Activated CD8-positive, alpha-beta memory T cell treated with anti-CD3 and anti-CD28 coated beads, Interleukin-2, amount 50 U/mL, for 24 hours (primary cell): ENCODE measurements around the gene PLEKHM3.

Experiments
- DNase-seq: peaks from one replicate; pipeline ENCODE4 v3.0.0-alpha.2; 2020; ENCODE audit errors: extremely low read depth

The PLEKHM3 gene, protein sequence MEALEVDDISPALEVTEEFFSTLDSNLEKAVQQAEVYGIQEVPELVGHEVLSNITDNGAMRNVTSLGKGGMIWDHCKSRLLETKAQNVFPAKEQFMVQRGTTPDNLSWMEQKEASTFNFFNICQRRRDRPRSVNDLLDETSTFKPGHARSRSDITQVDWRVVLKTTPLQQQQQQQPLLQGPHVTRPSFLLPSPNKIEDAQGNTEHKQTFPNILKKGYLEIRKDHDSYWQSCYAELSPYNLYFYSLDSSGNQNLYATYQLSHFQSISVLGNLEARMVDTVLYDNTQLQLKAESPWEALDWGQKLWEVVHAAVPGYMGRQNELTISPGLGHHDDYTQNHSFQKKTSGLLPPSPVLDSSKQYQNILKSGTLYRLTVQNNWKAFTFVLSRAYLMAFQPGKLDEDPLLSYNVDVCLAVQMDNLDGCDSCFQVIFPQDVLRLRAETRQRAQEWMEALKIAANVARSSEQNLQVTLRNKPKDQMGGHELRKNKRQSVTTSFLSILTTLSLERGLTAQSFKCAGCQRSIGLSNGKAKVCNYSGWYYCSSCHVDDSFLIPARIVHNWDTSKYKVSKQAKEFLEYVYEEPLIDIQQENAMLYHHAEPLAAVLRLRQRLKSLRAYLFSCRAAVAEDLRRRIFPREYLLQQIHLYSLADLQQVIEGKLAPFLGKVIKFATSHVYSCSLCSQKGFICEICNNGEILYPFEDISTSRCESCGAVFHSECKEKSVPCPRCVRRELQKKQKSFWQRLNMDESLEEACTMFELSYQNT

GRCh38 chr2:208025037-208025813, at the start of gene PLEKHM3:
Gene PLEKHM3, minus strand, starts transcription at chr2:208025527. Its CDS starts 23,888 bp downstream, at chr2:208001639.
- DNase-seq, result peak; percentile 56

- DNase-seq, result no peak
Observed at GRCh38 chr2:208074610-208075356, 49.5 kb upstream of the PLEKHM3 start.

GRCh38 chr2:208072250-208072892, 47.0 kb upstream of the PLEKHM3 start:
- no peak for DNase-seq

DNA sequence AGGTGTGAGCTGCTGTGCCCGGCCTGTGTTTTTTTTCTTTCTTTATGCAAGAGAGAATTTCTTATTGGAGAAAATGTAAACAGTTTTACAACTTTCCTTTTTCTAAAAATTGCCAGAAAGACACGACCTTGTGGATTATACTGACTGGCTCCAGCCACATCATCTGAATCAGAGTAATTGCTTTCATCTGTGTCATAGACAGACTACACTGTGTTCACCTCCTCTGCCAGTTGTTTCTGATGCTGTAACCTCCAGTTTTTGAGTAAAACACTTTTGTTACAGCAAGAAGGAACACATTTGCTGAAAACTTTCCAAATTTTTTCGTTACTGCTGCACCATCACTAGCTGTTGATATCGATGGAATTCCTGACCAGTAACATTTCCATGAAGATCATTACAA, 43.9 kb upstream of the PLEKHM3 start:
- DNase-seq, result no peak

DNA sequence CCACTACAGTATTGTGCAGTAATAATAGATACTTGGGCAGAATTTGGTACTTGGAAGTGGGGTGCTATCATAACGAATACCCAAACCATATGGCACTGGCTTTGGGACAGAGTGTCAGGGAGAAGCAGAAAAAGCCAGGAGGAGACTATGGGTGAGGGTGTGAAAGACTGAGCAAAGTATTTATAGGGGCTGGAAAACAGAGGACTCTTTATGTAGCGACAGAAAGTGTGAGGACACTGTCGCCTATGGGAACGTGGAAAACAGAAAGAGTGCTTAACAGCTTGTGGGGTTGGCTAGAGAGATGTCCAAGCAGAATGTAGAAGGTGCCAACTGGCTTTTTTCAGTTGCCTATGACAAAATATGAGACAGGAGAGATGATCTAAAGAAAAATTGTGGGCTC, 40.7 kb upstream of the PLEKHM3 start:
- DNase-seq, result no peak

- DNase-seq, result no peak
Observed at GRCh38 chr2:208065476-208065875, 40.1 kb upstream of the PLEKHM3 start.

DNA sequence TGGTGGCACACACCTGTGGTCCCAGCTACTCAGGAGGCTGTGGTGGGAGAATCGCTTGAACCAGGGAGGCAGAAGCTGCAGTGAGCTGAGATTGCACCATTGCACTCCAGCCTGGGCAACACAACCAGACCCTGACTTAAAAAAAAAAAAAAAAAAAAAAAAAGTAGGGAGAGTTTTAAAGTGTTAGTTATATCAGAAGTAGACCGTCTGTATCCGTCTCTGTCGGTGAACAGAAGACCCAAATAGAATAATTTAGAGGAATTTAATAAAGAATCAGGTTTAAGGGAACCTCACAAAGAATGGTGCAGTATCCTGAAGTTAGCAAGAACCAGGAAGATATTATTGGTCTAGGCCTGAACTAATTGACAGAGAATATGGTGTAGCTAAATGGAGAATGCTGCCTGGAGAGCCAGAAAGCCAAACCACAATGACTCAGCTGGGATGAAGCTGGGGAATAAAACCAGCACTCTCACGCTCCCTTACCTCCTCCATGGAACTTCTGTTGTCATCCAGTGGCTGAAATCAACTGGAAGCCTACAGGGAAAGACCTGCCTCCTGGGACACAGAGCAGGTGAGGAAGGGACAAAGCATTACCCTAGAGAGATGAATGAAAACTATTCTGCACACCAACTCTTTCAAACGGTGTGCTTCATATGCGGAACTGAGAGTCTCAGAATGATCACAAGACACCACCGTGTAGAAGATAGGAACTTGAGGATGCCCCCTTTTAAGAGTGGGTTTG, 39.1 kb upstream of the PLEKHM3 start:
- DNase-seq, result no peak

GRCh38 chr2:208062961-208063360, 37.6 kb upstream of the PLEKHM3 start:
- no peak for DNase-seq

DNA sequence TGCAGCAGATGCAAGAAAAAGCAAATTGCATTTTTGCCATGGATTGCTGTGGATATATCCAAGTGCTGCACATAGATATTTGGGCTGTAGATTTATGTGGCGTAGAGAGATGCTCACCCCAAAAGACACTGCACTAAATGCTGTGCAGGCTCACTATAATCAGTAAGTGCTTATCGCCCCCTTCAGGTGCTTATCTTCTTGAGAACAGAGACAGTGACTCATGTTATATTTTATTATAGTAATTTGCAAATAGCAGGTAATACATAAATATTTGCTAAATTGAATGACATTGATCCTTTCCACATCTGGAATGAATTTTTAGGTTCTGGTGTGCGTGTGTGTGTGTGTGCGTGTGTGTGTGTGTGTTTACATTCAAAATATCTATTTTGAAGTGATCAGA, 36.8 kb upstream of the PLEKHM3 start:
- DNase-seq, result no peak

- DNase-seq, result no peak
Observed at GRCh38 chr2:208057108-208057507, 31.8 kb upstream of the PLEKHM3 start.

DNA sequence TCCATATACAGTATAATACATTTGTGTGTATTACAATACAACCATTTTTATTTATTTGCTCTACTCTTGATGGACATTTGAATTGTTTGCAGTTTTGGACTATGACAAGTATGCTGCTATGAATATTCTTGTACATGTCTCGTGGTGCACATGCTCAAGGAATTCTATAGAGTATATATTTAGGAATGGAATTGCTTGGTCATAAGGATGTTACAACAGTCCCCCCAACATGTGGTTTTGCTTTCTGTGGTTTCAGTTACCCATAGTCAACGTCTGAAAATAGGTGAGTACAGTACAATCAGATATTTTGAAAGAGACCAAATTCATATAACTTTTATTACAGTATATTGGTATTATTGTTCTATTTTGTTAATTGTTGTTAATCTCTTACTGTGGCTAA, 24.1 kb upstream of the PLEKHM3 start:
- DNase-seq, result no peak

DNA sequence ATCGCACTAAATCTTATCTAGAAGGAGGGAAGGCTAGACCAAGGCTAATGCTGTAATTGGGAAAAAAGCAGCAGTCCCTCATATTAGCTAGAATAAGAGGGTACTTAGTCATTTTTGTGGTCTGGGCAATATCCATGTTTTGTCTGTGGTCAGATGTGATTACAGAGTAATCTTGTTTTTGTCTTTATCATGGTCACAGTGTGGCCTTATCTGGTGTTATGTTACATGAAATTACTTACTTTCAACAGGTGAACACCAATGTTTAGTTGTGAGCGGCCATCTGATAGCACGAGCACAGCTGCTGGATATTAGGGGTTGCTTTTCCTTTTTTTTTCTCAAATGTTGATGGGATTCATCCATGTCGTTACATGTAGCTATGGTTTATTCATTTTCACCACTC, 23.7 kb upstream of the PLEKHM3 start:
- no peak for DNase-seq

- no peak for DNase-seq
Observed at GRCh38 chr2:208047840-208048239, 22.5 kb upstream of the PLEKHM3 start.

GRCh38 chr2:208046686-208047085, 21.4 kb upstream of the PLEKHM3 start:
- no peak for DNase-seq

GRCh38 chr2:208042450-208042849, 17.1 kb upstream of the PLEKHM3 start:
- DNase-seq, result no peak

DNA sequence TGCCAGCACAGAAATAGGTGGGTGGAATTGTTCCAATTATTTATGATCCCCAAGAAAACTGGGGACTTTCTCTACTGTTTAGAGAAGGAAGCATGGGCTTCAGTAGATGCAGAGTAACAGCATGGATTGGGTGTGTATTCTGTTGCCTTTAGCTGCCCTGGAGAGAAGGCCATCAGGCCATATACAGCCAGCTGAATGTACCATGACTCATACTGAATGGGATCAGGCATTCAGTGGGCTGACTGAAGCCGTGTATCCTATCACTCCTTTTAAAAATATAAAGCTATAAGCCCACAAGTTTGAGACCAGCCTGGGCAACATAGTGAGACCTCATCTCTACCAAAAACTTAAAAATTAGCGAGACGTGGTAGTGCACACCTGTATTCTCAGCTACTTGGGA, 16.7 kb upstream of the PLEKHM3 start:
- no peak for DNase-seq

DNA sequence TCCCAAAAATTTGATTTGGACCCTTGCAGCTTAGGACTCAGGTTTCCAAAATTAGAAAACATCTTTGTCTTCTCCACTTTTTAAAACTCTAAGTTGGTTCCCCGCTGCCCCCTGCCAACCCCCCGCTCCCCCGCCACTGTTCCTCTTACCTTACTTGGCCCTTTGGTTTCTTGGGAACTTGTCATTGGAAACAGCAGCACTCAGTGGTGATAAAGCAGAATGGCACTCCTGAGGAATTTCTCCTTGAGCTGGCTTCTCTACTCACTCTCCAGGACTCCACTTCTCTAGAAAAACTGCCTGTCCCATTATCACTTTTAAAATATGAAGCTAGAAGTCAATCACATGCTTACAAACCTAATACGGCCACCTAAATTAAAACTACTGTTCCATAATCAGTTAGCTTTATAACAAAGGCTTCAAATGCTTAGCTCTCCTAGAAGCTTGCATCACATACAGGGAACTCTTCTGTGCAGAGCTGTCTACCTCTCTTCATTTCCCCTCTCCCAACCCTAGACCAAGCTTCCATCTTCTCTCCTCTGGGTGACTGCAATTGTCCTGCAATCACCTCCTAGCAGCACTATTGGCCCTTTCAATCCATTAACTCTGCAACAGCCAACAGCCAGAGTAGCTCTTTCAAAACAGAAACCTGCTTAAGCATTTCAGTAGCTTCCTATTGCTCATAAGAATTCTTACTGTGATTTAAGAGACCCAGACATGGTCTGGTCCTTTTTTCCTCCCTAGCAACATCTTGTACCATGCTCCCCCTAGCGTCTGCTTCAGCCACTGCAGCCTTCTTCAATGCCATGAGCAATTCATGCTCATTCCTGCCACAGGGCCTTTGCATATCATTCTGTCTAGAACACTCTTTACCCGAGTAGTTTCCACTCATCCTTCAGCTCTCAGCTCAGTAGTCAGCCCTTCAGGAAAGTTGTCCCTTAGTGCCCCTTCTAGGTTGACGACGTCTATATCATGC, 15.2 kb upstream of the PLEKHM3 start:
- DNase-seq, result peak; percentile 53

- DNase-seq, result no peak
Observed at GRCh38 chr2:208039376-208040110, 14.2 kb upstream of the PLEKHM3 start.
